ENCODE measurements around the gene CNIH2. TPM values are rescaled to one million over a fixed set of nuclear protein-coding genes. Genes with fewer than 3 reads are reported as not detected.

Gene CNIH2
- total RNA-seq, 4 donors from 2014 or later: 0.41 TPM; not detected in 3

DNA sequence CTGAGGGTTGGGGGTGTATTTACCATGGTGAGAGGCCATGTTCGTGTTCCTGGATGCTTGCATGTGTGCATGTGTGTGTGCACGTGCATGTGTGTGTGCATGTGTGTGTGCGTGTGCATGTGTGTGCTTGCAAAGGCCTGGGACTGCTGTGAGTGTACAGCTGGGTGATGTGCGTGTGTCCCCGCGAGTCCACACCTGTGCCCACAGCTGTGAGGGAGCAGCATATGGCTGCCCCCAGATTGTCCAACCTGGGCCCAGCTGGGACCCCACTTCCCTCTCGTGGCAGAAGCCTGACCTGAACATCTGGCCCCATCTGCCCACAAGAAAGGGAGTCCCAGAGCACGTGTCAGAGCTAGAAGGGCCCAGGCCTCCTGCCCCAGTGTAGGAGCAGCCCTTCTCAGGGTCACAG lies 47.3 kb downstream of the CNIH2 start:
- no peaks in the 10 kb centered on the region for H3K36me3 ChIP-seq
- in situ Hi-C loops (cut with MboI; ENCODE audit: low pct_ligation_motif_present in 1 of 4, low pct_unique_long_range_greater_than_20kb in 1 of 4, low sequenced_read_pairs in 3 of 4) (no loop called here), intact Hi-C loops (cut with DNase I; ENCODE audit: low total_unique reads) (no loop called here)
- H3K9me3 ChIP-seq: no peaks in the 10 kb centered on the region
- no peak overlapping the region for H3K27ac ChIP-seq
- no peaks in the 10 kb centered on the region for H3K27me3 ChIP-seq
- no peak for DNase-seq
- TF ChIP-seq, protein P1, sequence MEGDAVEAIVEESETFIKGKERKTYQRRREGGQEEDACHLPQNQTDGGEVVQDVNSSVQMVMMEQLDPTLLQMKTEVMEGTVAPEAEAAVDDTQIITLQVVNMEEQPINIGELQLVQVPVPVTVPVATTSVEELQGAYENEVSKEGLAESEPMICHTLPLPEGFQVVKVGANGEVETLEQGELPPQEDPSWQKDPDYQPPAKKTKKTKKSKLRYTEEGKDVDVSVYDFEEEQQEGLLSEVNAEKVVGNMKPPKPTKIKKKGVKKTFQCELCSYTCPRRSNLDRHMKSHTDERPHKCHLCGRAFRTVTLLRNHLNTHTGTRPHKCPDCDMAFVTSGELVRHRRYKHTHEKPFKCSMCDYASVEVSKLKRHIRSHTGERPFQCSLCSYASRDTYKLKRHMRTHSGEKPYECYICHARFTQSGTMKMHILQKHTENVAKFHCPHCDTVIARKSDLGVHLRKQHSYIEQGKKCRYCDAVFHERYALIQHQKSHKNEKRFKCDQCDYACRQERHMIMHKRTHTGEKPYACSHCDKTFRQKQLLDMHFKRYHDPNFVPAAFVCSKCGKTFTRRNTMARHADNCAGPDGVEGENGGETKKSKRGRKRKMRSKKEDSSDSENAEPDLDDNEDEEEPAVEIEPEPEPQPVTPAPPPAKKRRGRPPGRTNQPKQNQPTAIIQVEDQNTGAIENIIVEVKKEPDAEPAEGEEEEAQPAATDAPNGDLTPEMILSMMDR (IDR thresholded peaks at IDR 0.05): no peak
- TF ChIP-seq POLR2A (IDR thresholded peaks at IDR 0.05) (no peak), EP300 (IDR thresholded peaks at IDR 0.05; ENCODE audit: low read depth) (no peak), POLR2AphosphoS5 (IDR thresholded peaks at IDR 0.05) (no peak)
- H3K4me1 ChIP-seq: peaks cover 16 to 26% (median 22%) of the 10 kb centered on the region in 4 donors
- no peak overlapping the region for H3K4me3 ChIP-seq
- 68 to 81% methylated on average over 3 to 6 of the region's 8 CpGs for WGBS, 2 donors (ENCODE audit: low coverage in 1 of 2)

DNA sequence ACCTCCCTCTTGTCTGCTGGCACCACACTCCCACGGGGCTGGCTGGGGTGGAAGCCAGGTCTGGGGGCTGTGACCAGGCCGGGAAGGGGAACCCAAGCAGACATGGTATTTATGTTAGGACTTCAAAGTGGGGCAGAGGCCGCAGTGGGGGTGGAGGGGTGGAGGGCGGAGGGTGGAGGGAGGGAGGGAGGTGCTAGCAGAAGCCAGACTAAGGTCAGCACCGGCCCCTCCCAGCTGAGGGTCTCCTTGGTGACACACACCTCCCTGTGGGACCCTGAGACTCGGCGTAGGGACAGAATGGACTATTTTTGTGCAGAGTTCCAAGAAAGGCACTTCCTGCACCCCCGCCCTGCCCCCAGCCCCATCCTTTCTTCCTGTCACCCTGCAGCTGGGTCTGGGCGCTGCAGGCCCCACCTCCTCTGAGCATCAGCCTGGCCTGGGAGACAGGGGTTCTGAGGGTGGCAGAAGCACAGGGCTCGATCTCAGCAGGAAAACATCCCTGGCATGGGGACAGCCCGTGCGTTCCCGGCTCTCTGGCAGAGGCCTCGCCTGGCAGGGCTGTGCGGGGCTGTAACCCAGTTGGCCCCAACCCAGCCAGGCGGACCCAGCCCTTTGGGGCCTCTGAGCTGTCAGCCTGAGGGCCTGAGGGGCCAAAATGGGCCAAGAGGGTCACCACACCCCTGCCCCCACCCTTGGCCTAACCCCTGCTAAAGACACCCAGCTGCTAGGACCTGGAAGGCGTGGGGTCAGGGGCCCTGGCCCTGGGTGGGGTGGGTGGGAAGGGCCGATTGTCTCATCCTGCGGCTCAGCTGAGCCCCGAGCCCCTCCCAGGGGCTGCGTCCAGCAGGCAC lies 48.5 kb downstream of the CNIH2 start:
- no peak for TF ChIP-seq POLR2AphosphoS5 (IDR thresholded peaks at IDR 0.05)
- TF ChIP-seq EP300 (IDR thresholded peaks at IDR 0.05; ENCODE audit: low read depth): no peak
- TF ChIP-seq, protein P1 (IDR thresholded peaks at IDR 0.05): no peak
- TF ChIP-seq POLR2A (IDR thresholded peaks at IDR 0.05): no peak
- Histone ChIP-seq H3K27ac (peak overlapping the region; percentile 56 to 69 (median 61)), H3K36me3 (no peaks in the 10 kb centered on the region), H3K4me3 (no peak overlapping the region), H3K4me1 (peaks cover 16 to 26% (median 22%) of the 10 kb centered on the region in 4 donors), H3K9me3 (no peaks in the 10 kb centered on the region), H3K27me3 (no peaks in the 10 kb centered on the region)
- in situ Hi-C loops (cut with MboI; ENCODE audit: low pct_ligation_motif_present in 1 of 4, low pct_unique_long_range_greater_than_20kb in 1 of 4, low sequenced_read_pairs in 3 of 4) (no loop called here), intact Hi-C loops (cut with DNase I; ENCODE audit: low total_unique reads) (no loop called here)
- DNase-seq: no peak
- 49% methylated on average over 17 of the region's 21 CpGs; no CpG with 5 or more reads in 1 of the 2 donors for WGBS, 2 donors (ENCODE audit: low coverage in 1 of 2)

GRCh38 chr11:66327171-66328030 lies 49.4 kb downstream of the CNIH2 start:
- peak overlapping the region; percentile 56 to 69 (median 61) for H3K27ac ChIP-seq
- no peak for DNase-seq
- no peaks in the 10 kb centered on the region for H3K9me3 ChIP-seq
- intact Hi-C loops (cut with DNase I; ENCODE audit: low total_unique reads): loop anchor here (2.0 kb wide), 1 partner anchor 17 kb away; no protein-coding TSS in a partner anchor
- no peaks in the 10 kb centered on the region for H3K27me3 ChIP-seq
- no peak overlapping the region for H3K4me3 ChIP-seq
- in situ Hi-C loops (cut with MboI; ENCODE audit: low pct_ligation_motif_present in 1 of 4, low pct_unique_long_range_greater_than_20kb in 1 of 4, low sequenced_read_pairs in 3 of 4): no loop called here
- no peak for TF ChIP-seq EP300 (IDR thresholded peaks at IDR 0.05; ENCODE audit: low read depth)
- TF ChIP-seq, protein P1 (IDR thresholded peaks at IDR 0.05): no peak
- TF ChIP-seq POLR2A (IDR thresholded peaks at IDR 0.05): no peak
- TF ChIP-seq POLR2AphosphoS5 (IDR thresholded peaks at IDR 0.05): no peak
- H3K36me3 ChIP-seq: no peaks in the 10 kb centered on the region
- WGBS, 2 donors (ENCODE audit: low coverage in 1 of 2): 78% methylated on average over 10 of the region's 10 CpGs; no CpG with 5 or more reads in 1 of the 2 donors
- peaks cover 16 to 26% (median 22%) of the 10 kb centered on the region in 4 donors for H3K4me1 ChIP-seq

GRCh38 chr11:66328031-66328301 lies 50.0 kb downstream of the CNIH2 start:
- no peaks in the 10 kb centered on the region for H3K9me3 ChIP-seq
- peak; percentile 42 for DNase-seq
- in situ Hi-C loops (cut with MboI; ENCODE audit: low pct_ligation_motif_present in 1 of 4, low pct_unique_long_range_greater_than_20kb in 1 of 4, low sequenced_read_pairs in 3 of 4): no loop called here
- no peak overlapping the region for H3K4me3 ChIP-seq
- no peaks in the 10 kb centered on the region for H3K27me3 ChIP-seq
- peak overlapping the region; percentile 2 to 69 (median 12) for H3K27ac ChIP-seq
- H3K4me1 ChIP-seq: peaks cover 16 to 26% (median 22%) of the 10 kb centered on the region in 4 donors
- TF ChIP-seq POLR2A (IDR thresholded peaks at IDR 0.05): no peak
- no peaks in the 10 kb centered on the region for H3K36me3 ChIP-seq
- intact Hi-C loops (cut with DNase I; ENCODE audit: low total_unique reads): loop anchor here (2.0 kb wide), 1 partner anchor 17 kb away; no protein-coding TSS in a partner anchor
- WGBS, 2 donors (ENCODE audit: low coverage in 1 of 2): 39% methylated on average over 3 of the region's 3 CpGs; no CpG with 5 or more reads in 1 of the 2 donors
